C1 segment of cervical spinal cord (tissue), 14 donors: ENCODE results near the gene ZNF747.

Source experiments
- DNase-seq, 14 donors: peaks; one replicate each; lab custom pipeline; 2025; lab: John Stamatoyannopoulos, UW

ZNF747 gene

GRCh38 chr16:30534368-30535105, at the start of gene ZNF747:
TSS of gene ZNF747 (minus strand) at chr16:30534858. CDS start at chr16:30534679, 179 bp downstream.
- peak; percentile 38 to 96 (median 92) for DNase-seq

- DNase-seq: no peak
Observed at GRCh38 chr16:30582611-30583340, 48.1 kb upstream of the ZNF747 start.

GRCh38 chr16:30581457-30581856, 46.8 kb upstream of the ZNF747 start:
- no peak for DNase-seq

GRCh38 chr16:30574678-30575077, 40.0 kb upstream of the ZNF747 start:
- DNase-seq: no peak

GRCh38 chr16:30571445-30572322, 37.0 kb upstream of the ZNF747 start, which contains the start of gene ZNF688:
TSS of gene ZNF688 (minus strand) at chr16:30571714. CDS start at chr16:30571629, 85 bp downstream.
- DNase-seq: peak; percentile 70 to 98 (median 91)

DNA sequence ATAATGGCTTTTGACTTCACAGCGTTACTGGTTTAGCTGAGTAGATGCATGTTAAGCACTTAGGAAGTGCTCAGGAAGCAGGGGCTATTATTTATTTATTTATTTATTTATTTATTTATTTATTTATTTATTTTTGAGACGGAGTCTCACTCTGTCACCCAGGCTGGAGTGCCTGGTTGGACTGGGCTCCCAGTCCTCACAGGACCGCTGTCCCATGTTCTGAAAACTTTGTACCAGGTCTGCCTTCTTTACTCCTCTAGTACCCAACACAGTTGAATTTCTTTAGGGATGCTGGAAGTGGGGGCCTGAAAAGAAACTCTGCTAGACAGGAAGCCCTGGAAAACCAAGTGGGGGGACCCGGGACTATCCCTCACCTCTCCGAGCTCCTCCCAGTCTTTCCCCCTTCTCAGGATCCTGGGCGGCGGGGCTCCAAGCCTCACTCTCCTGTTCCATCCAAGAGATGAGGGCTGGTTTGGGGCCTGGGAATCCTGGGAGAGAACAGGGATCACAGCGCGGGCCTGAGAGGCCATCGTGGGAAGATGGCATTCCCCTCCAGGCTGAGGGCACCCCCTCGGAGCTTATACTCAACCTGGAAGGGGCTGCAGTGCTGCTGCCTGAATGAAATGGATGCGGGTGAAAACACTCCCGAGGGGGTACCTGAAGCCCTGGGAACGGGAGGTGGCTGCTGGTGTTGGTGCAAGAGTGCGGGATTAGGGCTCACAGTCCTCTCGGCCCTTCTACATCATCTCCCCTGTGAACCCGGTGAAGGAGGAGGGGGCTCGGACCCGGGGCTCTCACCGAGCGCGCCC, 36.2 kb upstream of the ZNF747 start:
- peak in 7 of 14 donors; percentile 45 to 62 (median 58) for DNase-seq

- no peak for DNase-seq
Observed at GRCh38 chr16:30569746-30570635, 35.3 kb upstream of the ZNF747 start.

DNA sequence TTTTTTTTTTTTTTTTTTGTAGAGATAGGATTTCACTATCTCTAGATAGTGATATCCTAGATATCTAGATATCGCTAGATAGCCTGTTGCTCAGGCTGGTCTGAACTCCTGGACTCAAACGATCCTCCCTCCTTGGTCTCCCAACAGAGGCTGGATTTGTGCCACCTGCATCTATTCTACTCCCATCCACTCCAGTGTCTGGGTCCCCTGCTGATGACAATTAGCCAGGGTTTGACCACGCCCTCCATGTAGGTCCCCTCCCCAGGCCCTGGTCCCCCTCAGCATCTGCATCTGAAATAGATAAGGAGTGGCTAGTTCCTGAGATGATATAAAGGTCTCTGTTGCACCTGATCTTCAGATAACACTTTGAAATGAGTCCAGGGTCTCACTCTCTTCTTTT, 34.6 kb upstream of the ZNF747 start:
- no peak for DNase-seq

GRCh38 chr16:30567991-30568638, 33.5 kb upstream of the ZNF747 start:
- DNase-seq: no peak

- no peak for DNase-seq
Observed at GRCh38 chr16:30567160-30567990, 32.7 kb upstream of the ZNF747 start.

DNA sequence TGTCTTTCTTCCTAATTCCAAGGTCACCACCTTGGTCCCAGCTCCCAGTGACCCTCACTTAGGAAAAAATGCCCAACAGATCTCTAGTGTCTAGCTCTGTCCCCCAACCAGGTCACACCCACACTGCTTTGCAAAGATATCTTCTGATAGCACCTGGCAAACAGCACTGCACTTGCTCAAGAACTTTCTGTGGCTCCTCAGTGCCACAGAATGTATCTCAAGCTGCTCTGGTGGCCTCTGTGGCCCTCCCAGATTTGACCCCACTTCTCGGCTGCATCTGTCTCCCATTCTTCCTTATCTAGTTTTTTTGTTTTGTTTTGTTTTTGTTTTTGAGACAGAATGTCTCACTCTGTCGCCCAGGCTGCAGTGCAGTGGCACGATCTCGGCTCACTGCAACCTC, 31.9 kb upstream of the ZNF747 start:
- no peak for DNase-seq

DNA sequence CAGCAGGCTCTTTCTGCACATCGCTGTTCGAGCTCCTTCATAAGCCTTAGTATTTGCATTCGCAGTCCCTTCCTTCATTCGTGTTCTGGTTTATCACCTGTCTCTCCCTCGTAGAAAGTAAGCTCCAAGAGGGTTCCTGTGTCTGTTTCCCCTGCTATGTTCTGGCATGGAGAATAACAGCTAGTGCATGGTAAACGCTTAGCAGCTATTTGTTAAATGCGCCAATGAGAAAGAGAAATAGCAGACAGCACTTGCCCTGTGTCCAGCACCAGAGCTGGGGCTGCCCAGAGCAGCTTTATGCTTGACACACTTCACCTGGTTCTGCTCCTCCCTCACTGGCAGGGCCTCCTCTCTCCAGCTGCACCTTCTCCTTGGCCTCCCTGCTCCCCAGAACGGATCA, 31.3 kb upstream of the ZNF747 start:
- peak in 1 of 14 donors; percentile 24 for DNase-seq

DNA sequence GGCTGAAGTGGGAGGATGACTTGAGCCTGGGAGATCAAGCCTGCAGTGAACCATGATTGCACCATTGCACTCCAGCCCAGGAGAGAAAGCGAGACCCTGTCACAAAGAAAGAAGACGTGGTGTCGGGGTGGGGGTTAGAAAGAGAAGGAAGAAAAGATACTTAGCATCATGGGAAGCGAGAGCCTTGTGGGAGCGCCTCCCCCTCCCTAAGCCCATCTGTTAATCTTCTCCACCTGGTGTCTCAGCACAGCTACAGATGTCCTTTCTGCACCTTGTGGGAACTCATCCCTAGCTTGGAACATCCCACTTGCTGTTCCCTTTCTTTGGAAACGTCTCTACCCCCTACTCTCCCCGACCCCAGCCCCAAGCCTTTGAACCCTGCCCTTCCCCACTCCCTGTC, 30.9 kb upstream of the ZNF747 start:
- DNase-seq: peak in 1 of 14 donors; percentile 26

DNA sequence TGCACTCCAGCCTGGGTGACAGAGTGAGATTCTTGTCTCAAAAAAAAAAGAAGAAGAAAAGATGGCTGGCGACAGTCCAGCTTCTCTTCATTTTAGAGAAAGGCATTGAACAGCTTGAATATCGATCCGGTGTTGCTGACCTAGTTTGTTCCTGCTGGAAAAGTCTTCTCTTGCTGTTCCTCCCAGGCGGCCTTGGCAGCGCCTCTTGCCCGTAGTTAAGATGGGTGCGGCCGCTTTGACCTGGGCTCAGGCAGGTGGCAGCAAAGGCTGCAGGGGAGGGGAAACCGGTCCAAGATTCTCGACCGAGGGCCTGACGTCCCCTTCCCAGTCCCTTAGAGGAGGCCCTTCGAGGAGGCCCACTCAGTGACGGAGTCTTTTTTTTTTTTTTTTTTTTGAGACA, 27.4 kb upstream of the ZNF747 start:
- no peak for DNase-seq

- peak in 6 of 14 donors; percentile 5 to 34 (median 14) for DNase-seq
Observed at GRCh38 chr16:30561089-30561816, 26.6 kb upstream of the ZNF747 start.

DNA sequence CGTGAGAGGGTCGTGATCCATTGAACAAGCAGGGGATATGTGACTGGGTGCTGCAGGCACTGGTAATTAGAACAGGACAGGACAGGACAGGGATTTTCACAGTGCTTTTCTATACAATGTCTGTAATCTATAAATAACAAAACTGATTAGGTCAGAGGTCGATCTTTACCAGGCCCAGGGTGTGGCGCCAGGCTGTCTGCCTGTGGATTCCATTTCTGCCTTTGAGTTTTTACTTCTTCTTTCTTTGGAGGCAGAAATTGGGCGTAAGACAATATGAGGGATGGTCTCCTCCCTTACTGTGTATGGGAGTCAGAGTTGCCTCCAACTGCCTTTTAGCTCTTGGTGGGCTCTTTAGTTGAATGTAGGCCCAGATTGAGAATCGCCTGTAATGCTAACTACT, 25.0 kb upstream of the ZNF747 start:
- DNase-seq: no peak

DNA sequence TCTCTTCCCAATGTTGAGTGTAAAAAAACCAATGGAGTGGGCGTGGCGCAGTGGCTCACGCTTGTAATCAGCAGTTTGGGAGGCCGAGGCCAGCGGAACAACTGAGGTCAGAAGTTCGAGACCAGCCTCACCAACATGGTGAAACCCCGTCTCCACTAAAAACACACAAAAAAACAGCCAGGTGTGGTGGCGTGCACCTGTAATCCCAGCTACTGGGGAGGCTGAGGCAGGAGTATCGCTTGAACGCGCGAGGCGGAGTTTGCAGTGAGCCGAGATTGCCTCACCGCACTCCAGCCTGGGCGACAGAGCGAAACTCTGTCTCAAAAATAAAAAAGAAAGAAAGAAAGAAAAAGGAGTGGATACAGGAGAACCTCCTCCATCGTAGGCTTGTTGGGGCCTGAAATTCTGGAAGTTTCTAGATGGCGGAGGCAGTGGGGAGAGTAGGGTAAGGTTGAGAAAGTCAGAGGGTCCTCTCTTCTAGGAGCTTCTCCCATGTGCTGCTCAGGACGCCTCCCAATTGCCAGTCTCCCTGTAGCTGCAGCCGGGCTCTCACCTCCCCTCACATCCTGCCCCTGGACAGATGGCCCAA, 24.2 kb upstream of the ZNF747 start:
- DNase-seq: no peak
